Mesodermal cell (in vitro differentiated cells): ENCODE data around the gene DOCK3.

ENCODE experiments used
- H3K27ac ChIP-seq: 2 replicates; pipeline ENCODE4 v1.7.0; 2013; ENCODE audit warnings: mild to moderate bottlenecking, low read depth, low read length, moderate library complexity; ENCODE audit not compliant: severe bottlenecking
- H3K36me3 ChIP-seq: 2 replicates; pipeline ENCODE4 v1.7.1; 2013; ENCODE audit warnings: mild to moderate bottlenecking, low read length, moderate library complexity; ENCODE audit not compliant: control insufficient read depth, insufficient read depth
- H3K4me1 ChIP-seq: one replicate; pipeline ENCODE4 v1.7.1; 2013; ENCODE audit warnings: mild to moderate bottlenecking, low read length; ENCODE audit not compliant: insufficient read depth, control insufficient read depth, poor library complexity, severe bottlenecking
- H3K4me3 ChIP-seq: 2 replicates; pipeline ENCODE4 v1.7.0; 2013; ENCODE audit warnings: low read length, control low read depth, mild to moderate bottlenecking; ENCODE audit not compliant: insufficient read depth, poor library complexity, severe bottlenecking; ENCODE audit errors: extremely low read depth
- H3K9me3 ChIP-seq: 2 replicates; pipeline ENCODE4 v1.7.1; 2013; ENCODE audit warnings: mild to moderate bottlenecking, low read length, moderate library complexity; ENCODE audit not compliant: control insufficient read depth
- WGBS, 2 experiments: methylation state at CpG; one replicate each; pipeline ENCODE4 v1.1.5; 2013; ENCODE audit warnings: missing lambda C conversion rate in 2 of 2; ENCODE audit not compliant: insufficient coverage in 2 of 2; 5-methylcytosine and 5-hydroxymethylcytosine counted together

Gene DOCK3

DNA sequence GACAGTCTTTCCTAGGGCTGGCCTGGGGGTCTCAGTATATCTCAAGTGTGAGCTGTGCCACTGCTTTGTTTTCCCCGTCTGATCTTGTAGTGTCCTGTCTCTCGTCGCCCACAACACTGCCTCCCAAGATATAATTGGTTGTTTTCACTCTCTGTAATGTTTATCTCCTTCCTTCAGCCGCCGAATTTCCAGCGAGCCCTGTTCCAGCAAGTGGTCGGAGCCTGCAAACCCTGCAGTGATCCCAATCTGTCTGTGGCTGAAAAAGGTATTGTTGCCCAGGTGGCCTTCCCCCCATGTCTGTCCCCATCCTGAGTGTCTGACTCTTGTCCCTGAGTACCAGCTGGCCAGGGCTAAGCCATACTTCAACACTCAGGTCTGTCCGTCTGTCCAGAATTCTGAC, 700.8 kb downstream of the DOCK3 start:
- no peak overlapping the region for H3K4me3 ChIP-seq
- H3K4me1 ChIP-seq = no peaks in the 10 kb centered on the region
- H3K27ac ChIP-seq = no peak overlapping the region
- H3K36me3 ChIP-seq = no peaks in the 10 kb centered on the region
- H3K9me3 ChIP-seq = no peaks in the 10 kb centered on the region
- 94 to 95% methylated on average over 5 to 8 of the region's 8 CpGs for WGBS, 2 experiments

DNA sequence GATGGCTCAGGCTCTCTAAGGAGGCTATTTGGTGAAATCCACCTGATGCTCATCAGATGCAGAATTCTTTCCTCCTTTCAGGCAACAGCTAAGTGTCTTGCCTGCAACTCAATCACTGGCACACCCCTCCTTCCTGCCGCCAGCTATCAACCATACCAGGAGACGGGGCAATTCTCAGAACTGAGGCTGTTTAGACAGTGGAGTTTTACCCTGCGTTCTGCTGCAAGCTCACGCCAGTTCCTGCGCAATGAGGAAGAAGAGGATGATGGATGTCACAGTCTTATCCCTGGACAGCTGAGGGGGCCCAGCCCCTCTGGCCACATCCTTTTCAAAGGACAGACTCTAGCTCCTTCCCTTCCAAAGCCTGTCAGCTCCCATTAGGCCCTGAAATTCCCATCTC, 703.3 kb downstream of the DOCK3 start:
- WGBS, 2 experiments = 93 to 100% methylated on average over 3 of the region's 5 CpGs
- H3K27ac ChIP-seq = no peak overlapping the region
- no peaks in the 10 kb centered on the region for H3K4me1 ChIP-seq
- no peak overlapping the region for H3K4me3 ChIP-seq
- H3K36me3 ChIP-seq = peaks cover 4% of the 10 kb centered on the region
- H3K9me3 ChIP-seq = no peaks in the 10 kb centered on the region

DNA sequence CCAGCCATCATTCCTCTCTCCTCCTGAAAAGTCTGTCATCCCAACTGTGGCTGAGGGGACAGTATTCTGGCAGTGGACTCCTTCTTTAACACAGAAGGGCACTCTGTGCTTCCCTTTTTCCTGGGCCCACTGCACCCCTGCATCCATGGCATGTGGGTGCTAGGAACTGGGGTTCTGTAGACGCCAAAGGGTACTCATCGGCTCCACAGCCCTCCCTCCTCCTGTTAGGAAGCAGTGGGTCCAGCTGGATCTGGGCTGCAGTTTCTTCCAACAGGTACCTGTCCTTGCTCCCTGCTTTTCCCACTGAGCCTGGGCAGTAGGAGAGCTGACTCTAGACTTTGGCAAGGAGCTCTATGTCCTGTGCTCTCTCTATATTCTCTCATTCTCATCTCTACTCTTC, 704.0 kb downstream of the DOCK3 start:
- Histone ChIP-seq H3K4me1 (peaks cover 6% of the 10 kb centered on the region), H3K9me3 (no peaks in the 10 kb centered on the region), H3K27ac (no peak overlapping the region), H3K36me3 (peaks cover 6% of the 10 kb centered on the region), H3K4me3 (no peak overlapping the region)
- WGBS, 2 experiments = 95 to 100% methylated on average over 2 of the region's 2 CpGs

DNA sequence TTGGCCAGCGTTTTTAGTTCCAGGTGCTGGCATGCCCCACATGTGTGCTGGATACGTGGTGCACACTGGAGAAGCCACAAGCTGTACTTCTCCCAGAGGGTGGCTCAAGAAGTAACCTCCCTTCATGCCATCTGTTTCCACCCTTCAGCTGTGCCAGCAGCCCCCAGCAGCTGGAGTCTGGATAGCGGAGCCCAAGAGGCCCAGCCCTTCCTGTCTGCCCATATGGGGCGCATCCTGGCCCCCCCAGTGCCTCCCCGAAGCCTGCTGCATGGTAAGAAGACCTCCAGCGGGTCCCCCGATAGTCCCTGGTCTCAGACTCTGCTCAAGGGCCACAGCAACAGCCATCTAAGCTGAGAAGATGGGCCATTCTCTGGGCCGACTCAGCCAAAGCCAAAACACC, 704.6 kb downstream of the DOCK3 start:
- Histone ChIP-seq H3K36me3 (peaks cover 6% of the 10 kb centered on the region), H3K27ac (no peak overlapping the region), H3K4me1 (peaks cover 7% of the 10 kb centered on the region), H3K9me3 (no peaks in the 10 kb centered on the region), H3K4me3 (no peak overlapping the region)
- 89 to 91% methylated on average over 7 of the region's 8 CpGs for WGBS, 2 experiments

DNA sequence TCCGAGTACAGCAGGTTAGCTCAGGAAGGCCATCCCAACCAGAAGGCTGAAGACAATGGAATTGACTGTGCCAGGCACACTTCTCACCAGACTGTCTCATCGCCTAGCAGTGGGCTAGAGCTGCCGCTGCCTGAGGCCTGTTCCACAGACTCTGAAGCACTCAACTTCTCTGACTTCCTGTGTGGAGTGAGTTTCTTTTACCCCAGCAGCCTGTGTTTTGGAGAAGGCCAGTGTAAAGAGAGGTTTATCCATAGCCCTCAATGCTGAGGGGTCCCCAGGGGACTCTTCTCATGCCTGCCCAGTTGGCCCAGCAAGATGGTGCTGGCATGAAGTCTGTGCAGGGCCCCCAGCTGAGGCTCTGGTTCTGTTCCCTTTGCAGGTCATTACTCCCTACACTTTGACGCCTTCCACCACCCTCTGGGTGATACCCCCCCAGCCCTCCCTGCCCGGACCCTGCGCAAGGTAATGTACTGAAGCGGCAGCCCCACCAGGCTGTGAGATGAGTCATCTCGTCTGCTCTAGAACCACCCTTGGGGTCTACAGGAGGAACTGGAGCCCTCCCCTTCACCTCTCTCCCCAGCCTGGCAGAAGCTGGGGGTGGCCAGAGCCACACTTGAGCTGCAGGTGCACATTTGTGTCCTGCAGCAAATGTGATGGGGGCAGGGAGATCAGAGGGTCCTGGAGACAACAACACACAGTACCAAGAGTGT, 705.2 kb downstream of the DOCK3 start:
- H3K4me3 ChIP-seq = no peak overlapping the region
- H3K36me3 ChIP-seq = peaks cover 6% of the 10 kb centered on the region
- WGBS, 2 experiments = 93 to 100% methylated on average over 4 to 7 of the region's 8 CpGs
- peaks cover 7% of the 10 kb centered on the region for H3K4me1 ChIP-seq
- H3K27ac ChIP-seq = no peak overlapping the region
- H3K9me3 ChIP-seq = no peaks in the 10 kb centered on the region

DNA sequence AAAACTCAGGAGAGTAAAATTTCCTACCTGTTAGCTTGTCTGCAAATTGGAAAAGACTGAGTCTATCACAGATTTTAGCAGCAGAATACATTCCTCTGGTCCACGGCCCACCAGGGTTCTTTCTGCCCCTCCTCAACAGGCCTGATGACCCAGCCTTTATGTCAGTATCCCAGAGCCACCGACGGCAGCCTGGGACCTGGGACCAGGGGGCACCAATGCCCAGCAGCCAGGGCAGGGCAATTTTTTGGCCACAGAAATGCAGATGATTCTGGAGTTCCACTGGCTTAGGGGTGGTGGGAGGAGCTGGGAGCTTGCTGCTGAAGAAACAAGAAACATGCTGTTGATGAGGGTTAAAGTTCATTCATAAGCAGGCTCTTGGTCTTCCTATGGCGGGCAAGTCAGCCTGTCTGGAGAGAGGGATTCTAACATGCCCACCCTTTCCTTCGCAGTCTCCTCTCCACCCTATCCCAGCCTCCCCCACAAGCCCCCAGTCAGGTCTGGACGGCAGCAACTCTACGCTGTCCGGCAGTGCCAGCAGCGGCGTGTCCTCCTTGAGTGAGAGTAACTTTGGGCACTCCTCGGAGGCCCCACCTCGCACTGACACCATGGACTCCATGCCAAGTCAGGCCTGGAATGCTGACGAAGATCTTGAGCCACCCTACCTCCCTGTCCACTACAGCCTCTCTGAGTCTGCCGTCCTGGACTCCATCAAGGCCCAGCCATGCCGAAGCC, 706.0 kb downstream of the DOCK3 start:
- 91 to 98% methylated on average over 12 of the region's 15 CpGs for WGBS, 2 experiments
- Histone ChIP-seq H3K4me1 (peaks cover 7% of the 10 kb centered on the region), H3K27ac (no peak overlapping the region), H3K36me3 (peaks cover 6% of the 10 kb centered on the region), H3K9me3 (no peaks in the 10 kb centered on the region), H3K4me3 (no peak overlapping the region)

DNA sequence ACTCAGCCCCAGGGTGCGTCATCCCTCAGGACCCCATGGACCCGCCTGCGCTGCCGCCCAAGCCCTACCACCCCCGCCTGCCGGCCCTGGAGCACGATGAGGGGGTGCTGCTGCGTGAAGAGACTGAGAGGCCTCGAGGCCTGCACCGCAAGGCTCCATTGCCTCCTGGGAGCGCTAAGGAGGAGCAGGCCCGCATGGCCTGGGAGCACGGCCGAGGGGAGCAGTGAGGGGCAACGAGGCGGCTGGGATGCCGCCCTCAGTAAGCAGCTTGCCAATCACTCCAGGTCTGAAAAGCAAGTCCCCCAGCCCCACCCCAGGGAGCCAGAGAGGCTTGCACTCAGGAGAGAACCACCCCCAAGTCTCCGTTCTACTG, 706.6 kb downstream of the DOCK3 start:
- 93 to 94% methylated on average over 16 of the region's 18 CpGs for WGBS, 2 experiments
- Histone ChIP-seq H3K36me3 (peaks cover 10% of the 10 kb centered on the region), H3K4me3 (no peak overlapping the region), H3K9me3 (no peaks in the 10 kb centered on the region), H3K4me1 (peaks cover 7% of the 10 kb centered on the region), H3K27ac (no peak overlapping the region)

DNA sequence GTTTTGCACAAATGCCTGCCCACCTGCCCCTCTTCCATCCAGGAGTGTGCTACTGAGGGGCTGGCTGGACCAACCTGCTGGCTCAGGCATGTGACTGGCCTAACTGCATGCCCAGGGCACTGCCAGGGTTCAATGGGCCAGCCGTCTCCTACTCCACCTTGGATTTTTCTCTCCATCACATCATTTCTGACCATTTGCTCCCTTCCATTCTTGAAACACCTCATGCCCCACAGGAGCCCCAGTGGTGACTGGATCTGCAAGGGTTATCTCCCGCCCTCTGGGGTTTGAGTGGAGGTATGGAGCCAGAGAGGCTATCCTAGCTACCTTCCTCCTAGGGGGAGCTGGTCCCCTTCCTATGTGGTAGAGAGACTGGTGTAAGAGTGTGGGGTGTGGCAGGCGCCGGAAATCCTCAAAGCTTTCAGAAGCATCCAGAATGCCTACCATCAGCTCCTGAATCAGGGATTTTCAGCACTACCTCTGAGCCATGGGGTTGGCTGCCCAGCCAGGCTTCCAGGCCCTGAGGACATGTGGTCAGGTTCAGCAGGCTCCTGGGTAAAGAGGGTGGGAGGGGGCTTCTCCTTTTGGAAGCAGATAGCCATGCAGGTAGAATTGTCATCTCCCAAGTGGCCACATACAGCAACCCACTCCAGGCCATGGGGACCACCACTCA, 707.5 kb downstream of the DOCK3 start:
- WGBS, 2 experiments = 88 to 100% methylated on average over 1 to 2 of the region's 4 CpGs
- Histone ChIP-seq H3K4me3 (no peak overlapping the region), H3K9me3 (no peaks in the 10 kb centered on the region), H3K4me1 (peaks cover 14% of the 10 kb centered on the region), H3K27ac (no peak overlapping the region), H3K36me3 (peaks cover 18% of the 10 kb centered on the region)

DNA sequence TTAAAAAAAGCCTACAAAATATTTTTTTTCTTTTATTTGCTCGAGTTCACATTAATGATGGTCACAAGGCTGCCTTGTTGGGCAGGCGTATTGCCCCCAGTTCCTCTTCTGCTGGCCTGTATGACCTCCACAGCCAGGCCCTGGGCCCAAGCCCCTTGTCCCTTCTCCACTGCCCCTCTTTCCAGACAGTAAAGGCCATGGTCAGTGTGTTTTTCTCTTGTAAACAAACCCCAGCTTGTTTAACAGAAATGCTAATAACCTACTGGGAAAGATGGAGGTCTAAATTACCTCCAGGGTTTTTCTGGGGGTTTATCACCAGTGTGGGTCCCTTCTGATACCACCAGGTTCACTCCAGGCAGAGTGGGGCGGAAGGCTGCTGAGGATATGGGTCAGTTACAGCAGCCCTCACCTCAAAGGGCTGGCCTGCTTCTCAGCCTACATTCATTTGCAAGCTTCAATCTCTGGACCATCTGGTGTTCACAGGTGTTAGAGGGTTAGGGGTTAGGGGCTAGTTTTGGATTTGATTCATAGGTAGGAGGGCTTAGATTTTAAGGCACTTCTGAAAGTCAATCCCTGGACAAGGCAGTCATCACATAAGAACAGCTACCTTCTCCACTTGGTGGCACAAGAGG, 708.3 kb downstream of the DOCK3 start:
- WGBS, 2 experiments = 96 to 100% methylated on average over 1 to 2 of the region's 3 CpGs
- H3K9me3 ChIP-seq = no peaks in the 10 kb centered on the region
- peaks cover 26% of the 10 kb centered on the region for H3K36me3 ChIP-seq
- H3K27ac ChIP-seq = no peak overlapping the region
- peaks cover 22% of the 10 kb centered on the region for H3K4me1 ChIP-seq
- H3K4me3 ChIP-seq = peak overlapping the region; percentile 98

DNA sequence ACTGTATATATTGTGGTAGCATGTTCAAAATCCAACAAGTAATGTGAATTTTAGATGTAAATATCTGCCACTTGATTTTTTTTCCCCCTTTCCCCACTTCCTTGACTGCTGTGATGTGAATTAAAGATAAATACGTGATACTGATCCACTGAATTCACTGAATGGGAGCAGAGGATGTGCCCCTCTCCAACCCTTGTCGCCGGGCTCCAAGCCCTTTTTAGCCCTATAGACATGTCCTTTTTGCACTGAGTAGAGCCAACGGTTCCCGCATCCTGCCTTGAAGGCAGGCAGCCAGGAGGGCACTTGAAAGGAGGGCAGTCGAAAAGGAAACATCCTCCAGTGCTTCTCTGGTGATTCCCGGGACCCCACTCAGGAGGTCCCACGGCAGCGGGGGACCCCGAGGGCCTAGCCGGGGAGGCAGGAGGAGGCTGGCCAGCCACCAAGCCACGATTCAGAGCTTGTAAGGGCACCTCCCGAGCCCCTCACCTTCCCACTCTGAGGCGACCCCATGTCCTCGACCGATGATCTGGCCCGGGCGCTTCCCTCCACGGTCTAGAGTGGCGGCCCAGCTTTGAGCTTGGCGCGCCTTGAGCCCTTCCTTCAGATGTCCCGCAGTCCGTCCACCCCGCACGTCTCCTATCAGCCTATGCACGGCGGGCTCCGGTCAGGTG, 709.5 kb downstream of the DOCK3 start:
- Histone ChIP-seq H3K9me3 (no peaks in the 10 kb centered on the region), H3K27ac (peak overlapping the region; percentile 91), H3K4me3 (peak overlapping the region; percentile 98), H3K4me1 (peaks cover 22% of the 10 kb centered on the region), H3K36me3 (peaks cover 37% of the 10 kb centered on the region)
- 1% methylated on average over 16 to 28 of the region's 29 CpGs for WGBS, 2 experiments
